PC-9 (cell line): ENCODE results near the gene NAA15.

ENCODE experiments used
- EZH2 ChIP-seq: fragments of 200-600 bp; sonication (generic); IDR thresholded peaks from 2 replicates; pipeline ENCODE4 v1.8.0; 2017; ENCODE audit warnings: antibody characterized with exemption, low read depth
- TF ChIP-seq, protein P1 (sequence below): fragments of 200-600 bp; sonication (generic); conservative IDR thresholded peaks from 2 replicates; pipeline ENCODE4 v1.6.1; 2017; ENCODE audit warnings: mixed run types, antibody characterized with exemption, mild to moderate bottlenecking, moderate library complexity

DNA sequence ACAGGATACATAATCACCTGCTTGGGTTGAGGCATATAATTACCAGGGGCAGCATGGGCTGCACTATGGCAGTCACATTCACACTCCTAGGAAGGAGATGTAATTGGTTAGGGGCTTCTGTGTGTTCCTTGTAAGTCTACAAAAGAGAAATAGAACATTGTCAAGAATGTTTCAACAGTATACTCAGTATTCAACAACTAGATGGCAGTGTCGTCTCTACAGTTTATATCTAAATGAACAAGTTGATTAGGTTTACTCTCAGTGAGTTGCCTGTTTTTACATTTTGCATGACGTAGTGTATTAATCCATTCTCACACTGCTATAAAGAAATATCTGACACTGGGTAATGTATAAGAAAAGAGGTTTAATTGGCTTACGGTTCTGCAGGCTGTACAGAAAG is 102.2 kb downstream of the NAA15 start:
- TF ChIP-seq, protein P1, sequence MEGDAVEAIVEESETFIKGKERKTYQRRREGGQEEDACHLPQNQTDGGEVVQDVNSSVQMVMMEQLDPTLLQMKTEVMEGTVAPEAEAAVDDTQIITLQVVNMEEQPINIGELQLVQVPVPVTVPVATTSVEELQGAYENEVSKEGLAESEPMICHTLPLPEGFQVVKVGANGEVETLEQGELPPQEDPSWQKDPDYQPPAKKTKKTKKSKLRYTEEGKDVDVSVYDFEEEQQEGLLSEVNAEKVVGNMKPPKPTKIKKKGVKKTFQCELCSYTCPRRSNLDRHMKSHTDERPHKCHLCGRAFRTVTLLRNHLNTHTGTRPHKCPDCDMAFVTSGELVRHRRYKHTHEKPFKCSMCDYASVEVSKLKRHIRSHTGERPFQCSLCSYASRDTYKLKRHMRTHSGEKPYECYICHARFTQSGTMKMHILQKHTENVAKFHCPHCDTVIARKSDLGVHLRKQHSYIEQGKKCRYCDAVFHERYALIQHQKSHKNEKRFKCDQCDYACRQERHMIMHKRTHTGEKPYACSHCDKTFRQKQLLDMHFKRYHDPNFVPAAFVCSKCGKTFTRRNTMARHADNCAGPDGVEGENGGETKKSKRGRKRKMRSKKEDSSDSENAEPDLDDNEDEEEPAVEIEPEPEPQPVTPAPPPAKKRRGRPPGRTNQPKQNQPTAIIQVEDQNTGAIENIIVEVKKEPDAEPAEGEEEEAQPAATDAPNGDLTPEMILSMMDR, result no peak
- no peak for TF ChIP-seq EZH2
